Activated T-cell treated with anti-CD3 and anti-CD28 coated beads, Interleukin-2, amount 50 U/mL, for 72 hours (primary cell): Measurements from ENCODE around the gene TSPAN13. TPM values are rescaled to one million over a fixed set of nuclear protein-coding genes. Genes with fewer than 3 reads are reported as not detected.
A peak's percentile ranks its signal among the peaks of the same experiment; 100 is the strongest.

ENCODE experiments used
- ATAC-seq, 2 donors: fragments of 150-1000 bp; cut with Tn5 transposase; replicated peaks in 1 of 2; 2 replicates each; pipeline ENCODE4 v1.10.0; 2021; ENCODE audit warnings: moderate library complexity in 2 of 2, mild to moderate bottlenecking in 1 of 2
- DNase-seq, 2 donors: peaks; one replicate each; pipeline ENCODE4 v3.0.0; 2021 to 2022; ENCODE audit warnings: mixed read lengths in 1 of 2
- H3K27ac Mint-ChIP-seq: one replicate; pipeline ENCODE4 v1.8.0; 2022; ENCODE audit warnings: mild to moderate bottlenecking, moderate library complexity, mixed read lengths
- H3K27me3 Mint-ChIP-seq: one replicate; pipeline ENCODE4 v1.8.0; 2022; ENCODE audit warnings: low read depth, mixed read lengths
- H3K36me3 Mint-ChIP-seq, 2 donors: one replicate each; pipeline ENCODE4 v1.8.0; 2022; ENCODE audit warnings: mixed read lengths in 2 of 2, mild to moderate bottlenecking in 1 of 2; ENCODE audit not compliant: insufficient read depth in 2 of 2
- H3K4me1 Mint-ChIP-seq: one replicate; pipeline ENCODE4 v1.8.0; 2022; ENCODE audit warnings: low read depth, mixed read lengths
- H3K4me3 Mint-ChIP-seq, 2 donors: one replicate each; pipeline ENCODE4 v1.8.0; 2022; ENCODE audit warnings: mild to moderate bottlenecking in 2 of 2, mixed read lengths in 2 of 2, moderate library complexity in 2 of 2
- H3K9me3 Mint-ChIP-seq, 2 donors: one replicate each; pipeline ENCODE4 v1.8.0; 2022; ENCODE audit warnings: mixed read lengths in 2 of 2
- total RNA-seq, 2 donors: library from RNA; stranded (reverse); gene quantifications; one replicate each; pipeline ENCODE4 v1.2.3, GENCODE V29; 2022

TSPAN13 gene
- total RNA-seq, 2 donors from 2014 or later = 1.1 to 1.2 TPM

GRCh38 chr7:16791071-16791470 lies 37.5 kb downstream of the TSPAN13 start:
- peaks cover 7% of the 10 kb centered on the region for H3K4me1 Mint-ChIP-seq

GRCh38 chr7:16791905-16792698 lies 38.5 kb downstream of the TSPAN13 start:
- Mint-ChIP-seq H3K27me3 (peaks cover 26% of the 10 kb centered on the region), H3K9me3 (no peaks in the 10 kb centered on the region), H3K27ac (peak overlapping the region; percentile 27), H3K4me1 (peaks cover 7% of the 10 kb centered on the region), H3K4me3 (peak overlapping the region in 1 of 2 donors; percentile 22), H3K36me3 (no peaks in the 10 kb centered on the region)
- DNase-seq = peak in 1 of 2 donors; percentile 11
- peak; percentile 75 to 89 for ATAC-seq

More at GRCh38 chr7:16791071-16791470, 37.5 kb downstream of the TSPAN13 start:
- no peak overlapping the region for H3K4me3 Mint-ChIP-seq
- H3K9me3 Mint-ChIP-seq = no peaks in the 10 kb centered on the region
- no peaks in the 10 kb centered on the region for H3K36me3 Mint-ChIP-seq
- no peak overlapping the region for H3K27ac Mint-ChIP-seq
- peaks cover 22% of the 10 kb centered on the region for H3K27me3 Mint-ChIP-seq
- no peak for DNase-seq
- ATAC-seq = no peak

- DNase-seq (no peak), ATAC-seq (no peak)
- no peaks in the 10 kb centered on the region for H3K36me3 Mint-ChIP-seq
- H3K27me3 Mint-ChIP-seq = peaks cover 26% of the 10 kb centered on the region
- H3K4me3 Mint-ChIP-seq = no peak overlapping the region
- no peaks in the 10 kb centered on the region for H3K9me3 Mint-ChIP-seq
- no peak overlapping the region for H3K27ac Mint-ChIP-seq
- H3K4me1 Mint-ChIP-seq = peaks cover 7% of the 10 kb centered on the region
These were observed 41.4 kb downstream of the TSPAN13 start for GRCh38 chr7:16794986-16795385.

GRCh38 chr7:16795624-16796023 lies 42.1 kb downstream of the TSPAN13 start:
- DNase-seq = no peak
- Mint-ChIP-seq H3K4me1 (peaks cover 7% of the 10 kb centered on the region), H3K27ac (no peak overlapping the region), H3K36me3 (no peaks in the 10 kb centered on the region), H3K4me3 (no peak overlapping the region), H3K9me3 (no peaks in the 10 kb centered on the region), H3K27me3 (peaks cover 26% of the 10 kb centered on the region)
- no peak for ATAC-seq

GRCh38 chr7:16801111-16801542 lies 47.6 kb downstream of the TSPAN13 start:
- Mint-ChIP-seq H3K36me3 (no peaks in the 10 kb centered on the region), H3K27me3 (peaks cover 9% of the 10 kb centered on the region), H3K4me1 (no peaks in the 10 kb centered on the region), H3K9me3 (no peaks in the 10 kb centered on the region), H3K27ac (no peak overlapping the region), H3K4me3 (no peak overlapping the region)
- ATAC-seq = peak; percentile 72 to 83
- no peak for DNase-seq

GRCh38 chr7:16801579-16801978 lies 48.0 kb downstream of the TSPAN13 start:
- peak in 1 of 2 donors; percentile 13 for ATAC-seq
- Mint-ChIP-seq H3K9me3 (no peaks in the 10 kb centered on the region), H3K4me3 (no peak overlapping the region), H3K36me3 (no peaks in the 10 kb centered on the region), H3K27me3 (peaks cover 6% of the 10 kb centered on the region), H3K27ac (no peak overlapping the region), H3K4me1 (no peaks in the 10 kb centered on the region)
- no peak for DNase-seq

- Mint-ChIP-seq H3K27ac (no peak overlapping the region), H3K36me3 (no peaks in the 10 kb centered on the region), H3K4me3 (no peak overlapping the region), H3K4me1 (no peaks in the 10 kb centered on the region), H3K9me3 (no peaks in the 10 kb centered on the region), H3K27me3 (peaks cover 5% of the 10 kb centered on the region)
- DNase-seq = no peak
- ATAC-seq = no peak
These were observed 49.6 kb downstream of the TSPAN13 start for GRCh38 chr7:16803125-16803524.

GRCh38 chr7:16803881-16804673 lies 50.5 kb downstream of the TSPAN13 start:
- H3K4me3 Mint-ChIP-seq = no peak overlapping the region
- DNase-seq (no peak), ATAC-seq (no peak)
- no peaks in the 10 kb centered on the region for H3K36me3 Mint-ChIP-seq
- no peak overlapping the region for H3K27ac Mint-ChIP-seq
- H3K4me1 Mint-ChIP-seq = no peaks in the 10 kb centered on the region
- no peaks in the 10 kb centered on the region for H3K9me3 Mint-ChIP-seq
- peaks cover 6% of the 10 kb centered on the region for H3K27me3 Mint-ChIP-seq

GRCh38 chr7:16804674-16805439 lies 51.3 kb downstream of the TSPAN13 start, which contains the start of gene AGR2:
AGR2 (minus strand) TSS chr7:16804999; CDS start chr7:16801796, 3,203 bp downstream.
- H3K9me3 Mint-ChIP-seq = no peaks in the 10 kb centered on the region
- DNase-seq (no peak), ATAC-seq (no peak)
- H3K27me3 Mint-ChIP-seq = peaks cover 12% of the 10 kb centered on the region
- no peak within 1 kb of the TSS for H3K4me3 Mint-ChIP-seq
- H3K4me1 Mint-ChIP-seq = no peaks in the 10 kb centered on the region
- H3K36me3 Mint-ChIP-seq = no peaks in the 10 kb centered on the region
- no peak within 1 kb of the TSS for H3K27ac Mint-ChIP-seq

- H3K9me3 Mint-ChIP-seq = no peaks in the 10 kb centered on the region
- peaks cover 12% of the 10 kb centered on the region for H3K27me3 Mint-ChIP-seq
- H3K27ac Mint-ChIP-seq = no peak overlapping the region
- H3K36me3 Mint-ChIP-seq = no peaks in the 10 kb centered on the region
- no peaks in the 10 kb centered on the region for H3K4me1 Mint-ChIP-seq
- no peak for ATAC-seq
- no peak for DNase-seq
- no peak overlapping the region for H3K4me3 Mint-ChIP-seq
These were observed 51.9 kb downstream of the TSPAN13 start for GRCh38 chr7:16805441-16805840.

GRCh38 chr7:16810112-16810511 lies 56.6 kb downstream of the TSPAN13 start:
- Mint-ChIP-seq H3K9me3 (no peaks in the 10 kb centered on the region), H3K4me1 (no peaks in the 10 kb centered on the region)
- ATAC-seq = no peak

GRCh38 chr7:16810573-16810972 lies 57.0 kb downstream of the TSPAN13 start:
- ATAC-seq (no peak), DNase-seq (no peak)
- Mint-ChIP-seq H3K4me1 (no peaks in the 10 kb centered on the region), H3K27ac (no peak overlapping the region), H3K9me3 (no peaks in the 10 kb centered on the region), H3K4me3 (no peak overlapping the region), H3K27me3 (peaks cover 8% of the 10 kb centered on the region), H3K36me3 (no peaks in the 10 kb centered on the region)

More at GRCh38 chr7:16810112-16810511, 56.6 kb downstream of the TSPAN13 start:
- H3K27me3 Mint-ChIP-seq = peaks cover 12% of the 10 kb centered on the region
- no peak overlapping the region for H3K4me3 Mint-ChIP-seq
- DNase-seq = no peak
- no peak overlapping the region for H3K27ac Mint-ChIP-seq
- H3K36me3 Mint-ChIP-seq = no peaks in the 10 kb centered on the region

- DNase-seq (no peak), ATAC-seq (no peak)
- Mint-ChIP-seq H3K27me3 (peaks cover 7% of the 10 kb centered on the region), H3K36me3 (no peaks in the 10 kb centered on the region), H3K4me1 (no peaks in the 10 kb centered on the region), H3K27ac (no peak overlapping the region), H3K4me3 (no peak overlapping the region), H3K9me3 (no peaks in the 10 kb centered on the region)
These were observed 58.0 kb downstream of the TSPAN13 start for GRCh38 chr7:16811551-16811950.
